ENCODE data around the gene RGS8.

DNA sequence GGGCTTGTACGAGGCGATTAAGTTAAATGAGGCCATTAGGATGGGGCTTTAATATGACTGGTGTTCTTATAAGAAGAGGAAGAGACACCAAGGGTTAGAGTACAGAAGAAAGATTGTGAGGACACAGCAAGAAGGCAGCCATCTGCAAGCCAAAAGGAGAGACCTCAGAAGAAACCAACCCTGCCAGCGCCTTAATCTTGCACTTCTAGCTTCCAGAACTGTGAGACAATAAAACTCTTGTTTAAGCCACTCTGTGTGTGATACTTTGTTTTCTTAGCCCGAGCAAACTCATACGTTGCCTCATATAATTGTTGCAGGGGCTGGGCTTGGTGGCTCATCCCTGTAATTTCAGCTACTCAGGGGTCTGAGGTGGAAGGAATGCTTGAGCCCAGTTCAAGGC lies 46.6 kb downstream of the RGS8 start:
- TF ChIP-seq, protein P1, sequence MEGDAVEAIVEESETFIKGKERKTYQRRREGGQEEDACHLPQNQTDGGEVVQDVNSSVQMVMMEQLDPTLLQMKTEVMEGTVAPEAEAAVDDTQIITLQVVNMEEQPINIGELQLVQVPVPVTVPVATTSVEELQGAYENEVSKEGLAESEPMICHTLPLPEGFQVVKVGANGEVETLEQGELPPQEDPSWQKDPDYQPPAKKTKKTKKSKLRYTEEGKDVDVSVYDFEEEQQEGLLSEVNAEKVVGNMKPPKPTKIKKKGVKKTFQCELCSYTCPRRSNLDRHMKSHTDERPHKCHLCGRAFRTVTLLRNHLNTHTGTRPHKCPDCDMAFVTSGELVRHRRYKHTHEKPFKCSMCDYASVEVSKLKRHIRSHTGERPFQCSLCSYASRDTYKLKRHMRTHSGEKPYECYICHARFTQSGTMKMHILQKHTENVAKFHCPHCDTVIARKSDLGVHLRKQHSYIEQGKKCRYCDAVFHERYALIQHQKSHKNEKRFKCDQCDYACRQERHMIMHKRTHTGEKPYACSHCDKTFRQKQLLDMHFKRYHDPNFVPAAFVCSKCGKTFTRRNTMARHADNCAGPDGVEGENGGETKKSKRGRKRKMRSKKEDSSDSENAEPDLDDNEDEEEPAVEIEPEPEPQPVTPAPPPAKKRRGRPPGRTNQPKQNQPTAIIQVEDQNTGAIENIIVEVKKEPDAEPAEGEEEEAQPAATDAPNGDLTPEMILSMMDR (IDR thresholded peaks at IDR 0.05), result no peak
- TF ChIP-seq NR3C1 (CRISPR knock-in tag; conservative IDR thresholded peaks at IDR 0.05; ENCODE audit: low read depth), result no peak
- TF ChIP-seq, protein P2, sequence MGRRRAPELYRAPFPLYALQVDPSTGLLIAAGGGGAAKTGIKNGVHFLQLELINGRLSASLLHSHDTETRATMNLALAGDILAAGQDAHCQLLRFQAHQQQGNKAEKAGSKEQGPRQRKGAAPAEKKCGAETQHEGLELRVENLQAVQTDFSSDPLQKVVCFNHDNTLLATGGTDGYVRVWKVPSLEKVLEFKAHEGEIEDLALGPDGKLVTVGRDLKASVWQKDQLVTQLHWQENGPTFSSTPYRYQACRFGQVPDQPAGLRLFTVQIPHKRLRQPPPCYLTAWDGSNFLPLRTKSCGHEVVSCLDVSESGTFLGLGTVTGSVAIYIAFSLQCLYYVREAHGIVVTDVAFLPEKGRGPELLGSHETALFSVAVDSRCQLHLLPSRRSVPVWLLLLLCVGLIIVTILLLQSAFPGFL (CRISPR knock-in tag; IDR thresholded peaks at IDR 0.05; ENCODE audit: borderline replicate concordance), result no peak
- no peak for TF ChIP-seq ZNF138 (CRISPR knock-in tag; conservative IDR thresholded peaks at IDR 0.05)
- no peak for TF ChIP-seq ZNF396 (CRISPR knock-in tag; IDR thresholded peaks at IDR 0.05; ENCODE audit: borderline replicate concordance)
- TF ChIP-seq ZNF232 (CRISPR knock-in tag; IDR thresholded peaks at IDR 0.05), result no peak

Measured in WTC11 (cell line).